T-helper 1 cell treated with Interleukin-12 subunit alpha and Interleukin-12 subunit beta and Interleukin-4 antibody, amounts not matched to agents 30 ng/mL and 1 ng/mL, for 36 hours (primary cell): ENCODE results near the gene LCE4A. TPM values are rescaled to one million over a fixed set of nuclear protein-coding genes. Genes with fewer than 3 reads are reported as not detected.

Source experiments
- intact Hi-C: fragments of 100-400 bp; cut with micrococcal nuclease; formaldehyde crosslinking; loops from one replicate; pipeline ENCODE4 v1.15.1; 2024
- total RNA-seq: library from RNA; stranded (reverse); gene quantifications from 2 replicates; pipeline ENCODE4 v1.2.3, GENCODE V29; 2022

The LCE4A gene
- total RNA-seq, 1 donor from 2014 or later: not detected

- intact Hi-C loops: no loop called here
Observed at GRCh38 chr1:152745765-152746444, 37.9 kb downstream of the LCE4A start.

DNA sequence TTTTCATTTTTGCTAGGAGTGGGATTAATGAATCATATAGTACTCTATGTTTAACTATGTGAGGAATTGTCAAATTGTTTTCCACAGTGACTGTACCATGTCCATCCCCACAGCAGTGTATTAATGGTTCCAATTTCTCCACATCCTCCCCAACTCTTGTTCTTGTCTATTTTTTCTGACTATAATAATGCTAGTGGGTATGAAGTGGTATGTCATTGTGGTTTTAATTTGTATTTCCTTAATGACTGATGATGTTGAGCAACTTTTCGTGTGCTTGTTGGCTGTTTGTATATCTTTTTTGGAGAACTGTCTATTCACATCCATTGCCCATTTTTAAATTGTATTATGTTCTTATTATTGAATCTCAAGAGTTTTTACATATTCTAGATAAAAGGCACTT is 39.9 kb downstream of the LCE4A start:
- intact Hi-C loops: no loop called here

DNA sequence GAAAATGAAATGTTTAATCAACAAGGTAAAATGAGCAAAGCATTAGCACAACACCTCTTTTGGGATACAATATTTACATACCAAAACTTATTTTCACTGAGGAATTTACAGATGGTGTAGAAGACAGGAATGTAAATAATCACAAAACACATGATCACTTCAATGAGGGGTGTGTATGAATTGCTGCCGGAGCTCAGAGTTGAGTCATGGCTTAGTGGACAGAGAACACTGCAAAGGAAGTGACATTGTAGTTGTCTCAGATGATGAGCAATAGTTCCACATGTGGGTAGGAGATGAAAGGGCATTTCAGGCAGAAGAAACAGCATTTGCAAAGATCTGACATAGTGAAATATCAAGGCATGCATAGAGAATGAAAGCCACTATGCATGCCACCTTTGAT is 44.3 kb downstream of the LCE4A start:
- intact Hi-C loops: no loop called here

DNA sequence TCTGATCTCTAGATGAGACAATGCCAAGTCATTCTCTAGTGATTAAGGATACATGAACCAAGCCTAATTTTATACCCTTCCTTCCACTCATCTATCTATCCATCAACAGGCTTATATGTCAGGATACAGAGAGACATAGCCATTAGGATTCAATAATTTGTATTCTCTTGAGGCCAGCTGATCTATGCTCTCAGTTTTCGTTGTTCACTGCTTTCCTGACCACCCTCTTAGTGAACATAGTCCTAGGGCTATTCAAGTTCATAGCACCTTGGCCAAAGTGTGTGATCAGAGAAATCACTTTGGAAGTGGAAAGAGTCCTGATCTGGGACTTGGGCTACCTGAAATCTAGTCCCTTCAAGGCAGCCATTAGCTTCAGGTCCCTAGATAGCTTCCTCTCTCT is 45.6 kb downstream of the LCE4A start:
- intact Hi-C loops: no loop called here

- intact Hi-C loops: no loop called here
Observed at GRCh38 chr1:152756872-152757271, 48.9 kb downstream of the LCE4A start.

DNA sequence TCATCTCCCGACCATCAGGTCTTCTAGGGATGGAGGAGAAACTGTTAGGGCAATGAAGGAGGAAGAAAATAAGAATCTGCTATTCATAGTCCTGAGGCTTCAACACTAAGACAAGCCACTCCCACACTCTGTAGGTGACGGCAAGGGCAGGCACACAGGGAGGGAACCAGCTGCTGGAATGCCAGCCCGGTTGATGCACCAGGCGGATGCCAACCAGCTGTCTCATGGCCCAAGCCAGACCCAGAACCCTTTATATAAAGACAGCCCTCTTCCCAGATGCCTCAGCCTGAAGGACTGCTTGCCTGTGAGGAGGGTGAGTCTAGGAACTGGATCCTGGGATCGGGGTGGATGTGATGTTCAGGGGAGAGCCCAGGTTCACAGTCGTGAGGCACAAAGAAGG is 49.8 kb downstream of the LCE4A start, which contains the start of gene KPRP:
KPRP (plus strand) TSS at position 279 of the 400 bp plus-strand sequence. CDS start 1,564 bp downstream, outside the sequence.
- intact Hi-C loops: no loop called here

GRCh38 chr1:152758636-152759035 is 50.7 kb downstream of the LCE4A start:
- intact Hi-C loops: no loop called here

Other genes starting within 250 kb of the LCE4A start
- not detected in 2 replicates for gene LCE5A, start 197.4 kb upstream of the LCE4A start, total RNA-seq
- not detected in 2 replicates for gene CRCT1, start 193.7 kb upstream of the LCE4A start, total RNA-seq
- not detected in 2 replicates for gene LCE3E, start 141.4 kb upstream of the LCE4A start, total RNA-seq
- gene LCE3D, start 127.6 kb upstream of the LCE4A start, total RNA-seq: not detected in 2 replicates
- gene LCE3C, start 107.9 kb upstream of the LCE4A start, total RNA-seq: not detected in 2 replicates
- gene LCE3B, start 94.3 kb upstream of the LCE4A start, total RNA-seq: not detected in 2 replicates
- not detected in 2 replicates for gene LCE3A, start 85.1 kb upstream of the LCE4A start, total RNA-seq
- gene LCE2D, start 44.8 kb upstream of the LCE4A start, total RNA-seq: not detected in 2 replicates
- not detected in 2 replicates for gene LCE2C, start 32.9 kb upstream of the LCE4A start, total RNA-seq
- not detected in 2 replicates for gene LCE2B, start 22.0 kb upstream of the LCE4A start, total RNA-seq
- not detected in 2 replicates for gene LCE2A, start 9.8 kb upstream of the LCE4A start, total RNA-seq
- not detected in 2 replicates for gene KPRP, start 49.9 kb downstream of the LCE4A start, total RNA-seq
- gene LCE1F, start 67.0 kb downstream of the LCE4A start, total RNA-seq: not detected in 2 replicates
- not detected in 2 replicates for gene LCE1E, start 78.1 kb downstream of the LCE4A start, total RNA-seq
- gene LCE1D, start 88.6 kb downstream of the LCE4A start, total RNA-seq: not detected in 2 replicates
- not detected in 2 replicates for gene LCE1C, start 98.5 kb downstream of the LCE4A start, total RNA-seq
- gene LCE1B, start 103.8 kb downstream of the LCE4A start, total RNA-seq: not detected in 2 replicates
- gene LCE1A, start 119.3 kb downstream of the LCE4A start, total RNA-seq: not detected in 2 replicates
- not detected in 2 replicates for gene LCE6A, start 134.7 kb downstream of the LCE4A start, total RNA-seq
- gene LCE7A, start 151.8 kb downstream of the LCE4A start, total RNA-seq: not detected in 2 replicates
- gene SMCP, start 170.2 kb downstream of the LCE4A start, total RNA-seq: not detected in 2 replicates
- gene IVL, start 200.4 kb downstream of the LCE4A start, total RNA-seq: not detected in 2 replicates
- not detected in 2 replicates for gene SPRR5, start 239.0 kb downstream of the LCE4A start, total RNA-seq